CD4-positive, alpha-beta T cell treated with Interleukin-17A for 1 hour (primary cell): ENCODE results near the gene TMEM161A.

Experiments used
- DNase-seq: peaks from one replicate; pipeline ENCODE4 v3.0.0-alpha.2; 2020

Gene TMEM161A

DNA sequence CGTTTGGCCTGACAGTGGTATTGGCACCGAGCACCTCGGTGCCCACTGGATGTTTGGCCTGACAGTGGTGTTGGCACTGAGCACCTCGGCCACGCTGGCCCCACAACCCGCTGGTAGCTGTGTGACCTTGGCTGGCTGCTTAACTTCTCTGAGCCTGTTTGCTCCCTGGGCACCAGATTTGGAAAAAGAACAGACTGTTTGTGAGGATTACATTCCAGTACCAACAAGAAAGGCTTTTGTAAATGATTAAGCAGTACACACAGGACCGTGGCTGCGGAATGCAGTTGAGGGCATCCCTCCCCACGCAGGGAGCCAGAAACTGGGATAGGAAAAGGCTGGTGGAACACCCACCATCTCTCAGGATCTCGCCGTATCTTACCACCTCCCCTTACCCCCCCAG lies 42.6 kb downstream of the TMEM161A start:
- no peak for DNase-seq

- no peak for DNase-seq
These were observed 43.8 kb downstream of the TMEM161A start for GRCh38 chr19:19094513-19094912.

- no peak for DNase-seq
These were observed 50.6 kb downstream of the TMEM161A start for GRCh38 chr19:19087676-19088075.

GRCh38 chr19:19083413-19084178 lies 54.7 kb downstream of the TMEM161A start:
- no peak for DNase-seq

GRCh38 chr19:19081642-19082151 lies 56.6 kb downstream of the TMEM161A start:
- no peak for DNase-seq

GRCh38 chr19:19079571-19079970 lies 58.7 kb downstream of the TMEM161A start:
- DNase-seq, result no peak

DNA sequence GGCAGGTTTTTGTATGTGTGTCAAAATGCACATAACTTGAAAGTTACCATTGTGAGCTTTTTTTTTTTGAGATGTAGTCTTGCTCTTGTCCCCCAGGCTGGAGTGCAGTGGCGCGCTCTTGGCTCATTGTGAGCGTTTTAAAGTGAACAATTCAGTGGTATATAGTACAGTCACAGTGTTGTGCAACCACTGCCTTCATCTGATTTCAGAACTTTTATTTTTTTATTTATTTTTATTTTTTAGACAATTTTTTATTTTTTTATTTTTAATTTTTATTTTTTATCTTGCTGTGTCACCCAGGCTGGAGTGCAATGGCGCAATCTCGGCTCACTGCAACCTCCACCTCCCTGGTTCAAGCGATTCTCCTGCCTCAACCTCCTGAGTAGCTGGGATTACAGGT lies 59.5 kb downstream of the TMEM161A start:
- no peak for DNase-seq

DNA sequence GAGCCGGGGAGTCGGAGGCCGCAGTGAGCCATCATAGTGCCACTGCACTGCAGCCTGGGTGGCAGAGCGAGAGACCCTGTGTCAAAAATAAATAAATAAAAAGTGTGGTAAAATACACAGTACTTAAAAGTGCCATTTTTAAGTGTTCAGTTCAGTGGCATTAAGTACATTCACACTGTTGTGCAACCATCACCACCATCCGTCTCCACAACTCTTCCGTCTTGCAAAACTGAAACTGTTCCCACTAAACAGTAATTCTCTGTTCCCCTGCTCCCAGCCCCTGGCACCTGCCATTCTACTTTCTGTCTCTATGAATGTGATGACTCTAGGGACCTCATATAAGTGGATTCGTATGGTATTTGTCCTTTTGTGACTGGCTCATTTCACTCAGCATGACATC lies 61.2 kb downstream of the TMEM161A start:
- DNase-seq, result no peak

DNA sequence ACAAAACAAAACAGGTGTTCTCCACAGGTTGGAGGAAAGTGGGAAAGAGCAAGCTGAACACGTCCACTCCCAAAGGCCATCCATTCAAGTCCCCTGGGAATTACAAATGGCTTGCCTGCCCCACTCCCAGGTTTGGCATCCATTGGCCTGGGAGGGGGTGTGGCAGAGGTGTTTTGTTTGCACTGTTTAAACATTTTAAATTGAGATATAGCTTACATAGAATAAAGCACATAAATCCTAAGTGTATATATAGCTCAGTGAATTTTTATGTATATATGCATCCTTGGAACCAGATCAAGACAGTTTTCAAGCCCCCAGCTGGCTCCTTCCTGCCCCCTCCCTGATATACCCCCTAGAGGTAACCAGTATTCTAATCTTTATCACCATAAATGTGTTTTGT lies 61.8 kb downstream of the TMEM161A start:
- DNase-seq, result no peak

DNA sequence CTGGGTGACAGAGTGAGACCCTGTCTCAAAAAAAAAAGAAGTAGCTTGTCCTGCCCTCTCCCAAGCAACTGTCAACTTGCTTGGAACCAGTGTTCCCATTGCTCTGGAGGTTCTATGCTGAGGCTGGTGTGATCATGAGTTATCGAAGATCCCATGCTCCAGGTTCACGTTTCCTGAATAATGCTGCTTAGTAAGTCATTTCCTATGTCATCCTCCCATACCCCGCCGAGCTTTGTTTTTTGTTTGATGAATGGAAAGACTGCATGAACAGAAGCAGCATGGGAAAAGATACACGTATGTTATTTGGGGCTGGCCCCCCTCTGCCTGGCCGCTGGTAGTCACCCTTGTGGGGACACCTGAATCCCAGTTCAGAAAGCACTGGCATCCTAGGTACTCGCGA lies 63.2 kb downstream of the TMEM161A start:
- no peak for DNase-seq

- no peak for DNase-seq
These were observed 63.9 kb downstream of the TMEM161A start for GRCh38 chr19:19074196-19074882.

- DNase-seq, result no peak
These were observed 66.4 kb downstream of the TMEM161A start for GRCh38 chr19:19071897-19072296.
